C4-2B (cell line): Measurements from ENCODE around the gene APAF1.

Source experiments
- H3K27ac ChIP-seq: fragments of 450-650 bp; 2 replicates; pipeline ENCODE4 v1.5.1; 2017
- ZFX ChIP-seq: fragments of 450-650 bp; IDR thresholded peaks from 2 replicates; pipeline ENCODE4 v1.6.1; 2017
- TF ChIP-seq, protein P1 (sequence below): fragments of 450-650 bp; conservative IDR thresholded peaks from 2 replicates; pipeline ENCODE4 v1.5.1; 2017; ENCODE audit warnings: mild to moderate bottlenecking

APAF1 gene

DNA sequence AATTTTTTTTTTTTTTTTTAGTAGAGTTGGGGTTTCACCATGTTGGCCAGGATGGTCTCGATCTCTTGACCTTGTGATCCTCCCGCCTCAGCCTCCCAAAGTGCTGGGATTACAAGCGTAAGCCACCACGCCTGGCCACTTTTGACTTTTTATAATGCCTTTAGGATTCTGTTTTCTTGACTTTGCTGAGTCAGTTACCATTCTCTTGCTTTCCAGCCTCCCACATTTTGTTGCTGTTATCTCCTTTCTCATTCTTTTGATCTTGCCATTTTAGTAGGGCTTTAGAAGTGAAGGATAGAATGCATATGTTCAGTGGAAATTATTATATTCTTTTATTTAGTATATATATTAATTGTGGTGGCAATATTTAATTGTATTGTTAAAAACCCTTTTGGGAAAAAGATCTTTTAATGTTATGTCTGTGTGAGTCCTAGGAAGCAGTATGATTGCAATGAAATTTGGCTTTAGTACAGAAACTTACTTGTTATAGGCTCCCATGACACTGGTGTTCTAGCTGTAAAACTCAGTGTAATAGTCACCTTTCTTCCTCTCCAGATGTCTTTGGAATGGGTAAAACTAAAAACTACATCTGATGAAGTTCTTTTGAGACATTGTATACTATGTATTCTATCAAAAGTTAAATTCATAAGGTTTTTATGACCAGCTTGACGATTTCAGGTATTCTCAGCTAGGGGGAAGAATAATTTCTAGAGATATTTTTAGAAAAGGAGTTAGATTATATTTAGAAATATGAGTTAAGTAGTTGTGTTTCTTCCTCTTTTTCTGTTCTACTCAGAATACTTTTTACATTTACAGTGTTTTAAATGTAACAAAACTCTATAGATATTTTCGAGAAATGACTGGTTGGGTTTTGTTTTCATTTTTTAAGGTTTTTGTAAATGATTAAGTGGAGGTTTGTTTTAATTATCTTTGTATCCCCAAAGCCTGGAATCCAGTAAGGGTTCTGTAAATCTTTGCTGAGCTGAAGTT lies 74.7 kb downstream of the APAF1 start:
- TF ChIP-seq ZFX, result no peak
- H3K27ac ChIP-seq, result no peak overlapping the region

DNA sequence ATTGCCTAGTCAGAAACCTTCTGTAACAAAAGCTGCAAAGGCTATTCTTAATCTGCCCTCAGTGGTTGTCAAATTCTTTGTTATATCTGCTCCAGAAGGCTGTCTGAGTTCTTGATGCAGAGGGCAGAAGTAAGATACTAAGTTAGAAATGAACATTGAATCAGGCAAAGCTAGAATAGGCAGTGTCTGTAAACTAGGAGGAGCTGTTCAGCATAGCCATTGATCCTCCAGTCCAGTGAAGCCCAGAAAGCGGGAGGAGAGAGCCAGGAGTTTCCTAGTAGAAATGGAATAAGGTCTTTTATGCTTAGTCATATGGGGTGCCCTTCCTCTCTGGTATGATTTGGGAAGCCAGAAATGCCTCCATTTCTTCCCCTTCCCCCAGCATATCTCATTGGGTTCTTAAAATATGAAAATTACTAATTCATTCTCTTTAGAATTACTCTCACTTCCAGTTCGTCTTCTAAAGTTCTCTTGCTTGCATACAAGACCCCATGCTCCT lies 76.2 kb downstream of the APAF1 start:
- no peak overlapping the region for H3K27ac ChIP-seq
- TF ChIP-seq ZFX, result no peak
- TF ChIP-seq, protein P1, sequence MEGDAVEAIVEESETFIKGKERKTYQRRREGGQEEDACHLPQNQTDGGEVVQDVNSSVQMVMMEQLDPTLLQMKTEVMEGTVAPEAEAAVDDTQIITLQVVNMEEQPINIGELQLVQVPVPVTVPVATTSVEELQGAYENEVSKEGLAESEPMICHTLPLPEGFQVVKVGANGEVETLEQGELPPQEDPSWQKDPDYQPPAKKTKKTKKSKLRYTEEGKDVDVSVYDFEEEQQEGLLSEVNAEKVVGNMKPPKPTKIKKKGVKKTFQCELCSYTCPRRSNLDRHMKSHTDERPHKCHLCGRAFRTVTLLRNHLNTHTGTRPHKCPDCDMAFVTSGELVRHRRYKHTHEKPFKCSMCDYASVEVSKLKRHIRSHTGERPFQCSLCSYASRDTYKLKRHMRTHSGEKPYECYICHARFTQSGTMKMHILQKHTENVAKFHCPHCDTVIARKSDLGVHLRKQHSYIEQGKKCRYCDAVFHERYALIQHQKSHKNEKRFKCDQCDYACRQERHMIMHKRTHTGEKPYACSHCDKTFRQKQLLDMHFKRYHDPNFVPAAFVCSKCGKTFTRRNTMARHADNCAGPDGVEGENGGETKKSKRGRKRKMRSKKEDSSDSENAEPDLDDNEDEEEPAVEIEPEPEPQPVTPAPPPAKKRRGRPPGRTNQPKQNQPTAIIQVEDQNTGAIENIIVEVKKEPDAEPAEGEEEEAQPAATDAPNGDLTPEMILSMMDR, result no peak

DNA sequence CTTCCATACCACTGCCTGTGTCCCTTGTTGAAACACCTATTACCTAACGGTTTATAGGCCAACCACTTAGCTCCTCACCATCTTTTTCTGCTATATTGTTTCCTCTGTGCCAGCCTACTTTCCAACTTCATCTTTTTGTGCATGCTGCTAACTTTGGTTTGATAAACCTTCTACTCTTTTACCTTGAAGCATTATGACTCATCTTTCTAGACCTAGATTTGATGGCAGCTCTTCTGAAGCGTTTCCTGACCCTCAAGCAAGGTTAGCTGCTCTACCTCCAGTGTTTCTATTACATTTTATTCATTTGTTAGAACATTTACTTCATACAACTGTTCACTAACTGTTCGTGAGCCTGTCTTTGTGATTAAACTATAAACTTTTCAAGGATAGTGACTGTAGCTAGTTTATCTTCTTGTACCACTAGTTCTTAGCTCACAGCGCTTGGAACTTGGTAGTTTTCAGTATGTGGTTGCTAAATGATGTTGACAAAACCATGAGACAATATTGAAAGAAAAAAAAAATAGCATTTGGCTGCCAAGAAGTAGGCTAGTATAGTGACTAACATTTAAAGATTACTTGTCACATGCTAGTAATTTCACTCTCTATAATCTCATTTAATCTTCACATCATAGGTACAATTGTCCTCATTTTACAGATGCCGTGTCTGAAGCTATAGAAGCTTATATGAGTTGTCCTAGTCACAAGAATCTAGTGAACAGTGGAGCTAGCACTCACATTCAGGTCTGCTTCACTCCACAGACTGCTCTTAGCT lies 79.5 kb downstream of the APAF1 start:
- H3K27ac ChIP-seq, result no peak overlapping the region
- TF ChIP-seq, protein P1, result no peak
- TF ChIP-seq ZFX, result no peak

DNA sequence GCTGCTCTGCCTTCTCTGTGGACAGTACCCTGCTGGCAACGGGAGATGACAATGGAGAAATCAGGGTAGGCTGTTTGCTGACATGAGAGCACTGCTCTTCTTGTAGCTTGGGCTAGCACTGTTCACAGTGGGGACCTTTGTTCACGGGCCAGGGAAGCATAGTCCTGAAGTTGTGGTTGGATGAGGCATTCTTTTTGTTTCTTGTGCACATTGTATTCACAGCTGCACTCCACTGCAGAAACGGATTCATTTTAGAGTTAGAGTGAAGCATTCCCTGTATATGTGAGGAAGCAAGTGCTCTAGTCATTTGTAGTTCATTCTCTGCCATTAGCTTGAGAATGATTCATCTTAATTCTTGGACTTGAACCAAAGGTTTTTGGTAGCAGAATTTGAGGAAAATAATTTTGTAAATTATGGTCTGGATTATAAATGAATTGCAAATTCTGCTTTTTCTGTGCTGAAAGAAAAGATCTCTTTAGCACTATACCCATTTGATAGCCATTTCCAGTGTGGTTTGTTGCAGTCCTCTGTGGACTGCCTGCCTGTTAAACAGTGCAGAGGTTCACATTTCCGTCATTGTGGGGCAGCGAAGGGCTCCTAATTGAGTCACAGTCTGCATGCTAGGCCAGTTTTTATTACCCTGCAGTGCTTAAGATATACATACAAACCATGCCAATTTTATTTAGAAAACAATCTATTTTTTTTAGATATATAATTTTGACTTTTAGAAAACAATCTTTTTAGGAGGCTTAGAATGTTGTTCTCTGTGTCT lies 80.6 kb downstream of the APAF1 start:
- TF ChIP-seq, protein P1, result peak; percentile 41
- TF ChIP-seq ZFX, result no peak
- H3K27ac ChIP-seq, result no peak overlapping the region

DNA sequence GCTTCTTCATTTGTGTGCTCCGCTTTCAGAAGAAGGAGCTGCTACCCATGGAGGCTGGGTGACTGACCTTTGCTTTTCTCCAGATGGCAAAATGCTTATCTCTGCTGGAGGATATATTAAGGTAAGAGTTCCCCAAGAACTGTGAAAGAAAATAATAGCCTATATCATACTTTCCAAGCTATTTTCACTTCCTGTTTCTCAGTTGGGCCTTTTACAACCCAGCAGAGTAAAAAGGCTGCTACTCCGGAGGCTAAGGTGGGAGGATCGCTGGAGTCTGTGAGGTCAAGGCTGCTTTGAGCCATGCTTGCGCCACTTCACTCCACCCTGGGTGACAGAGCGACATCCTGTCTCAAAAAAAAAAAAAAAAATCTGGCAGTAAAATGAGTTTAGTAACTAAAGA lies 82.1 kb downstream of the APAF1 start:
- H3K27ac ChIP-seq, result no peak overlapping the region
- no peak for TF ChIP-seq ZFX
- TF ChIP-seq, protein P1, result no peak

DNA sequence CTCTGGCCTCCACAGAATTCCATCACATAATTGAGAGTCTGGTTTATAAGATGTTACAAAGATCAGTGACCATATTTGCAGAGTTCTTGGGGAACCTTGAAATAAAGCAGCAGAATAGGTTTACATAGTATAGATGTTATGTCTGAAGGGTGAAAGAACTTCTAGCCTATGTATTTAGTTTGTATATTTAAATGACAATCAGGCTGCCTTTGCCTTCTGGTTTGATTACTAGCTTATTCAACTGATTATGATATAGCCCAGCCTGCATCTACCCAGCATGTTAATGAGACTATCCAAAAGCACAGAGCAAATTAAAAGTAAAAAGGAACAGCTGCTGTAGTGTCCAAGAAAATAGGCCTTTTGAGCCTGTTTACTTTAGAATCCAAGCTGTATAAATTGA lies 85.3 kb downstream of the APAF1 start:
- no peak for TF ChIP-seq ZFX
- TF ChIP-seq, protein P1, result no peak
- H3K27ac ChIP-seq, result no peak overlapping the region

DNA sequence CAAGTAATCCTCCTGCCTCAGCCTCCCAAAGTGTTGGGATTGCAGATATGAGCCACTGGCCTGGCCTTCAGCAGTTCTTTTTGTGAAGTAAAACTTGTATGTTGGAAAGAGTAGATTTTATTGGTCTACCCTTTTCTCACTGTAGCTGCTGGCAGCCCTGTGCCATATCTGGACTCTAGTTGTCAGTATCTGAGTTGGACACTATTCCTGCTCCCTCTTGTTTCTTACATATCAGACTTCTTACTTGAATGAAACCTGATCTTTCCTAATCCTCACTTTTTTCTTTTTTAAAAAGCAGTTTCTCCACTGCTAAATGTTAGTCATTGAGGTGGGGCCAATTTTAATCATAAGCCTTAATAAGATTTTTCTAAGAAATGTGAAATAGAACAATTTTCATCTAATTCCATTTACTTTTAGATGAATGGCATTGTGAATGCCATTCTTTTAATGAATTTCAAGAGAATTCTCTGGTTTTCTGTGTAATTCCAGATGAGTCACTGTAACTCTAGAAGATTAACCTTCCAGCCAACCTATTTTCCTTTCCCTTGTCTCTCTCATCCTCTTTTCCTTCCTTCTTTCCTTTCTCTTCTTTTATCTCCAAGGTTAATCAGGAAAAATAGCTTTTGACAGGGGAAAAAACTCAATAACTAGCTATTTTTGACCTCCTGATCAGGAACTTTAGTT lies 88.7 kb downstream of the APAF1 start:
- no peak overlapping the region for H3K27ac ChIP-seq
- no peak for TF ChIP-seq ZFX
- TF ChIP-seq, protein P1, result no peak
